NCI-H1105 treated with DMSO at 0.1 percent for 48 hours (cell line): Measurements from ENCODE around the gene ROPN1L.

Experiments
- DNase-seq: peaks from one replicate; lab custom pipeline; 2025; lab: John Stamatoyannopoulos, UW

Gene ROPN1L

DNA sequence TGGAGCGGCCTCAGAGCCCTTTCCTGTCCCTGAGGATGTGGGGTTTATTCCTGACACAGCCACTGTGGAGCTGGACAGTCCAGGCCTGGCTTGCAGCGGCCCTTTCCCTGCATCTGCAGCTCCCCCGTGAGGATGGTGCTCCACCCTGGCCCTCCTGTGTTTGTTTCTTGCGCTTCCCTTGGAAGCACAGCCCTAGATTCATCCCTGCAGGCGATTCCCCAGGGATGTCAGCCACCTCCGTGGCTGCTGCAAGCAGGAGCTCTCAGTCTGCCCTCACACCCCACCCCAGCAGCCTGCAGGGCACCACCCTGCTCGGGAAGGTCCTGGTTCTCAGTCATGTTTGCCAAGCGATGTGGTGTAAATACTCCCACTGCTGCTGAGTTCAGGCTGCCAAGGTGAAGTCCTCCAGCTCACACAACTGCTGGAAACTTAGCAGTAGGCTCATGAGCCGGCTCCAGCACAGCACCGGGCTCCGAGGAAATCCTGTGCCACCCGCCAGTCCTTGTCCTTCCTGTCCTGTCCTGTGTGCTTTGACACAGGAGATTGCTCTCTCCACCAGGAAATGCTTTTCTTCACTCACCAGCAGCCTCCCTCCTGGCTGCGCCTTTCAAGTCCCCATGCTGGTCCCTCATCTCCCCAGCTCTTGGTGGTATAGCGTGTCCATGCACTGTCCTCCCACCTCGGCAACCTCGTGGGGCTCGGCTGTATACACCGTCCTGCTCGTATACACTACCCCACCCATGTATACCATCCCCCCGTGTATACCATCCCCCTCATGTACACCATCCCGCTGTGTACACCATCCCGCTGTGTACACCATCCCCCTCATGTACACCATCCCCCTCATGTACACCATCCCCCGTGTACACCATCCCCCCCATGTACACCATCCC is 16.2 kb downstream of the ROPN1L start:
- no peak for DNase-seq

DNA sequence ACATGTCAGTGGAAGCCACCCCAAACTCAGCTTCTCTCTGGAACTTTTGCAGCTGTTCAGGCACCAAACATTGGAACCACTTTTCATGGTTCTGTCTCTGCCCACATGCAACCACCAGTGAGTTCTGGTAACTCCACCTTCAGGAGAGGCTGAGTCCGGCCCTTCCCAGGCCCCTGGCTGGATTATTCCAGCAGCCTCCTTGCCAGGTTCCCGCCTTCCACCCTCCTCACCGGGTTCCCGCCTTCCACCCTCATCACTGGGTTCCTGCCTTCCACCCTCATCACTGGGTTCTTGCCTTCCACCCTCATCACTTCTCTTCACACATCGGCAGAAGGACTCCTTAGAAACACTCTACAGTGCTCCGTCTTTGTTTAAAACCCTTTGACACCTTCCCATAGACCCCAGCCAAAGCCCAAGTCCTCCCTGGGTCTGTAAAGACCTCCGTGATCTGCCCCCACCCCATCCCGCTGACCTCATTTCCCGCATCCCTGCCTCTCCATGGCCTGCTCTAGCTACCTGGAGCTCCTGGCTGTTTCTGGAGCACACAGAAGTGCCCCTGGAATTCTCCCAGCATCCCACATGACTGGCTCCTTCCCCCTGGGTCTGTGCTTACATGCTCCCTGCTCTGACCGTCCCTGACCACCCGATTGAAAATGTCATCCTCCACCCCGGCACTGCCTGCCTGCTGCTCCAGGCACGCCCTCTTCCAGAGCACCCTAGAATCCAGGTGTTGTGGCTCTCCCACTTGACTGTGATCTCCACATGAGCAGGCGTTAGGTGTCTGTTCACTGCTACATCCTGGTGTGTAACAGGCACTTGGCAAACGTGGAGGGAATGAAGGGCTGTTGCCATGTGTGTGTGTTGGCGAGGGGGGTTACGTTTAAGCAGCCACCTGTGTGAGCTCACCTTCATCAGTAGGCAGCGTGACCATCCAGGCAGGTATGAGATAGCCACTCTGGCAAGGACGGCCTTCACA is 17.7 kb downstream of the ROPN1L start:
- DNase-seq = no peak

DNA sequence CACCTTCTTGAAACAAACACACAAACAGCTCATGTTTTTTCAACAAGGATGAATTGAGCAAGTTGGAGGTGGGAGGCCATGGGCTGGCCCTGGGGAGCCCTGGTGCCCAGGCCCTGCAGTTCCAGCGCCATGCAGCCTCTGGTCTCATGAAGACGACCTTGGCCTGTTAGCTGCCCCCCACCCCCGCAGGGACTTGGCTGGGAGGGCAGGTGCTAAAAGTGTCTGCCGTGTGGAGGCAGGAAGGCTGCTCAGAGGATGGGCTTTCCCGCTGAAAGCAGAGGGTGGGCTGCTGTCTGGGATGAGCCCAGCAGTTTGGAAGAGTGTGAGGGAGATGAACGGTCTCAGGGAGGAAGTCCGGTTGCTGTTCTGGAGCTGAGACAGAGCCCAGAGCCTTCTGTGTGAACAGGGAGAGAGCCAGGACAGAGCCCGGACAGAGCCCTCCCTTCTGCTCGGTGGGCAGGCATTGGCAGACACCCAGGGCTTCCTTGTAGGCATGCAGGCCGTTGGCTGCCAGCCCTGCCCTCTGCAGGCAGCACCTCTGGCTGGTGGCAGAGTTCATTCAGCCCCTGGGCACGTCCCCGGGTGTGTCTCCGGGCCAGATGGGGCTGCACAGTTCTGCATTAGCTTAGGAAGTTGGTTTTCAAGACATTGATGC is 18.7 kb downstream of the ROPN1L start:
- DNase-seq = no peak

DNA sequence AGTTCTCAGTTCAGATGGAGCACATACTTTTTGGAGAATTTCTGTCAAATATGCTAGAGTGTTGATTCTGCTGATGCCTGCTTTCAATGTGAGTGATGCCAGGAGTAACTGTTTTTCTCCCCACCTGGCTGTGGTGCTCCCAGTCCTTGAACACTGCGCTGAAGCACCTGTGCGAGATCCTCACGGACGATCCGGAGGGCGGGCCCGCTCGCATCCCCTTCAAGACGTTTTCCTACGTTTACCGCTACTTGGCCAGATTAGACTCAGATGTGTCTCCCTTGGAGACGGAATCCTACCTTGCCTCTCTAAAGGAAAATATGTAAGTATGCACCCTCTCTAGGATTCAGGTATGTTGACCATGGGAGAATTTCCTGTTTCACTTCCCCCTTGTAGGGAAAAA is 19.4 kb downstream of the ROPN1L start:
- DNase-seq = no peak

DNA sequence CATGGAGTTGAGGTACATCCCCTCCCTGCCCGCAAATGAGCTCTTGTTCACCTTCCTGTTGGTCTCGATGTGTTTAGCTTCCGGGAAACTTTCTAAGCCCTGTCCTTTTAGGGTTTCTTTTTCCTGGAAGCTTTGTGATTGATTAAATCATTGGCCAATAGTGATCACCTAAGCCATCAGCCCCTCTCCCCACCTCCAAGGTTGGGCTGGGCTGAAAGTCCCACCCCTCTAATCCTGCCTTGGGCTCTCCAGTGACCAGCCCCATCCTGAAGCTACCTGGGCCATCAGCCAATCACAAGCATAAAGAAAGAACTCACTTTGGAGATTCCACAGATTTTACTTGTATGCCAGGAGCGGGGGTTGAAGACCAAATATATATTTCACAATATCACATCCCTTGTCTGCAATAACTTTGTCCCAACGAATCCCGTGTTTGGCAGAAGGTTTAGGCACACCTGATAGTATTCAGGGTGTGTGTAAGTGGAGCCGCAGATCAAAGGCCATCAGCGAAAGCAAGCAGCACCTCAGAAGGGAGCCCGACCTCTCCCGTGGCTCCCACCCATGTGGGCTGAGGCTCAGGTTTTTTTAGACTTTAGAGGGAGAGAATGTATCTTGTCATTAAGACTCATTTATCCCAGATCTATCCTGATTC is 20.4 kb downstream of the ROPN1L start:
- DNase-seq = no peak

DNA sequence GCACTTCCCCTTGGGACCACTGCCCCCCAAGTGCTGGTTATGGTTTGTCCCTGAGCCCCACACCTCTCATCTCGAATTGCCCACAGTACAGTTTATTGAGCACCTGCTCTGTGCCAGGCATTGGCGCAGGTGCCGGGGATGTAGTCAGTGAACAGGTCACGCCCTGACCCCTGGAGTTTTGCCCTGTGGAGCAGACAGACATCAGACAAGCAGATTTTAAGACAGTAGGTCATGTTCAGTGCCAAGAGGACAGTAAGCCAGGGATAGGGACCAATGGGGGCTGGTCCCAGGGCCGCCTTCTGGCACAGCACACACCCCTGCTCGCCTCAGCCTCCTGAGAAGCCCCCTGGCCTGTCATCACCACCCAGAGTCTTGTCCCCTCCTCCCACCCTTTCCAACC is 21.9 kb downstream of the ROPN1L start:
- no peak for DNase-seq

DNA sequence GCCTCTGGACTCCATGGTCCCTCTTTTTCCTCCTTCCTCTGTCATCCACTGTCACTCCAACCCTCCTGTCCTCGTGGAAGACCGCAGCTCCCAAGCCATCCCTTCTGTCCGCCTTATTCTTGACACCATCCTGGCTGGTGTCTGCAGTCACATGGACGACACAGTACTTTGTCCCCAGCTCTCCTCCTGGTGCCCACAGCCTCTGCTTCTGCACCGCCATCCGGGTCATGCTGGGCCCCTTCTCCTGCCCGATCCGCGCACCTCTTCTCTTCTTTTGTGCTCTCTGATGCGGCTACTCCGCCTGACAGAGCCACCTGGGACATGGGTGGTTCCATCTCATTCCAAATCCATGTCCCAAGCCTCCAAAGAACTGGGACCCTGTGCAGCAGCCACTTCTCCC is 22.5 kb downstream of the ROPN1L start:
- DNase-seq = no peak

DNA sequence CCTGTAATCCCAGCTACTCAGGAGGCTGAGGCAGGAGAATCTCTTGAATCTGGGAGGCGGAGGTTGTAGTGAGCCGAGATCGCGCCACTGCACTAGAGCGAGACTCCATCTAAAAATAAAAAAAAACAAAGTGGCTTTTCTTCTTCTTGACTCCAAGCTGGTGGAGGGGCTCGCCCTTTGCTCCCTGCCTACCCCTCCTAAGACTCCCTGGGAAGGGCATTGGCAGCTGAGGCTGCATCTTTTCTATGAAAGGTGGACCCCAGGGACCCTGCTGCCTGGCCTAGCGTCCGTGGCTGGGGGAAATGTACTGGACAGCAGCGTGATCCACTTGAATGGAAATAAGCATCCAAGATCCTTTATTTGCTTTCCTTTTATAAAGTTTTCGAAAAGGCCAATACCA is 24.0 kb downstream of the ROPN1L start:
- no peak for DNase-seq

DNA sequence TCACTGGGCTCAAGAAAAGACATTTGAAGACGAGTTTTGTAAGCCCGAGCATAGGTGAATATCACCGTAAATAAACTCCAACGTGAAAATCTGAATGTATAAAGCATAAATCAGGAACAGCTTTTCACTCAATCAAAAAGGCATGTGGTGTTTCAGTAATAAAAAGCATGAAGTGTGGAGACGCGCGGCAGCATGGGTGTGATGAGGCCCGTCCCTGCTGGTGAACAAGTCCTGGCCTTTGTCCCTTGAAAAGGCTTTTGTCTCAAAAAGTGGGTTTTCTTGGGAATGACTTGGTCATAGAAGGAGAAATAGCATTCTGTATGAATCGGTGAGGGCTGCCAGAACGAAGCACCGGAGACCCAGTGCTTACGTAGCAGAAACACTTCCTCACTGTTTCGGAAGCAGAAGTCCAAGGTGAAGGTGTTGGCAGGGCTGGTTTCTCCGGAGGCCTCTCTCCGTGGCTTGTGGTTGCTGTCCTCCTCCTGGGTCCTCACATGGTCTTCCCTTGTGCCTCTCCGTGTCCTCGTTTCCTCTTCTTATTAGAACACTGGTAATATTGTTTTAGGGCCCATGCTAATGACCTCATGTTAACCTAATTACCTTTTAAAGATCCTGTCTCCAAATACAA is 24.9 kb downstream of the ROPN1L start:
- no peak for DNase-seq

DNA sequence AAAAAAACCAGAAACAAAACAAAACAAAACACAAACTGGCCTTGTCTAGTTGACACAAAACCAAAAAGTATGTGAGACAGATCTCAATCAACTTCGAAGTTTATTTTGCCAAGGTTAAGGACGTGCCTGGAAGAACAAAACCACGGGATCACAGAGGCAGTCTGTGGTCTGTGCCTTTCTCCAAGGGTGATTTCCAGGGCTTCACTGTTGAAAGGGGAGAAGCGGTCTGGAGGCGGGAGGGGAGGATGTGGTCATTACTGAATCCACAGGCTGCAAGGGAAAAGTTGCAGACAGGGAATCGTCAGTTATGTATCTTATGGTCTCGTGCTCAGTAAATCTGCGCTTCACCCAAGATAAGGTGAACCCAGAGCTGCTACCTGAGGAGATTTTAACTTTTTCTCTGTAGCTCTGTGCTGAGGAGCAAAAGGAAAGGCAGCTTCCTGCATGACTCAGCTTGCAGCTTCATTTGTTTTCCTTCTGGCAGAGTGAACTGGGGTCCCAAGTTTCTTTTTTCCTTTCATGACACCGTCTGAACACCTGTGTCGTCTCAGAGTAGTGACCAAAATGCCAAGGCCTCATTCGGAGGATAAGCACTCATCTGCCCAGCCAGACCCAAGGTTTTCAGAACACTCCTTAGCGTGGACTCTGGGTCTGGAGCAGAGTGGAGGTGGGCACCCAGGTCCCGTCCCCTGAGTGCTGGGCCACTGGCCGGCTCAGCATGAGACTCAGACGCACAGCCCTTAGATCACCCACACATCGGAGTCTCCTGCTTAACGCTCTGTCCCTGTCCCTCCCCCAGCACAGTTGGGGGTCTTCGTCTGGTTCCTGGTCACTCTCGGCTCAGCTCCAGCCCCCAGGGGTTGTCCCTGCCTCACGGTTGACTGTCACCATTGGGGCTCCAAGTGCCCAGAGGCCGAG is 25.9 kb downstream of the ROPN1L start:
- DNase-seq = no peak

DNA sequence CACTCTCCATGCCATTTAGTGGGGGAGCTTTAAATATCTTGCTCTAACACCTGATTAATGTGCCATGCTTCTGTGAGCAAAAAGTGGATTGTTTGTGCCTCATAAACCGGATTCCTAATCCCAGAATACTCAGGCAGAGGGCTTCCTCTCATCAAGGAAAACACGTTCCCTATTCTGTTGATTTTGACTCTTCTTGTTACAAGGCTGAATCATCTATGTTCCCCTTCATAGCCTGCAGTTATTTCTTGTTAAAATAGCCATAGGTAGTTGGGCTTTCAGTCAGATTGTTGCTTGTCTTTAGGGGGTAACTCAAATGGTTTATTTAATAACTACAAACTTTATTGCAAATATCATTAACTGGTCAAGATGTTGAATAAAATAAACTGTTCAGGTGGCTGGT is 26.6 kb downstream of the ROPN1L start:
- DNase-seq = no peak

DNA sequence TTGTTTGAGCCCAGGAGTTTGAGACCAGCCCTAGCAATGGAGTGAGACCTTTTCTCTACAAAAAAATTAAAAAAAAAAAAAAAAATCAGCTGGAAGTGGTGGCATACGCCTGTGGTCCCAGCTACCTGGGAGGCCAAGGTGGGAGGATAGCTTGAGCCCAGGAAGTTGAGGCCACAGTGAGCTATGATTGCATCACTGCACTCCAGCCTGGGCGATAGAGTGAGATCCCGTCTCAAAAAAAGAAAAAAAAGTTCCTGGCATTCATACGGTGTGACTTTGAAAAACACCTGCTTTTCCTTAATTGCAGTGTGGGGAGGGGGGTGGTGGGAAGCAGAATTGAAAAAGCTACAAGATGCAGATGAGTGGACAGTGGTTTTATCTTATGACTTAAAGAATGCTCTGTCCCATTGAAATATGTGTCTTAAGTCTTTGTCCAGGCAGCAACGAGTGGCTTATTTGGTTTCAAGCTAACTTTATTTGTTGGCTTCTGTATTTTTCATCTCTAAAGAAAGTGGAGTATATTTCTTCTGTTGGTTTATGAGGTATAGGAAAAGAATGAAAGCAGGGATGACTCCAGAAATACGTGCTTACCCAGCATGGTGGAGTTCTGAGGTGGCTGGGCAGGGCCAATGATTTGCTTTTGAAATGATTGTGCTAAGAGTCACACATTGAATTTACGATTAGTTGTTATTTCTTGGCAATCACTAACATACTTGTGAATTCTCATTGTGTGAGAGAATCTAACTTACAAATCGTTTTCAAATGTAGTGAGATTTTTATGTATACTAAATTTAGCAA is 27.8 kb downstream of the ROPN1L start:
- DNase-seq = no peak

DNA sequence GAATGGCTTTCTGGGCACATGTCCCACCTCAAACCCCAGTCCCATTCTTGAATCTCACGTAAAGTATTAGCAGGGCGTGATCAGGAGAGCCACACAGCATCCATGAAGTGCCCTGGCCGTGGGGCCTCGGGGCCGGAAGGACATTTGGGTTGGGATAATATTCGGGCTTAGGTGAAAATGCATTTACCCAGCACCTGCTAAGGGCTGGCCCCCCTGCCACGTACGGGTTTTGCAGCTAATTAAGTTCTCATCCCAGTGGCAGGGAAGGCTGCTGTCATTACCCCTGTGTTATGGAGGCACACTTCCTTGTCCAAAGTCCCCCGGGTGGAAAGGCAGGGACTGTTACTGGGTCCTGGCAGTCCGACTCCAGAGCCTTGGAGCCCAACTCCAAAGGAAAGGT is 29.0 kb downstream of the ROPN1L start:
- no peak for DNase-seq

DNA sequence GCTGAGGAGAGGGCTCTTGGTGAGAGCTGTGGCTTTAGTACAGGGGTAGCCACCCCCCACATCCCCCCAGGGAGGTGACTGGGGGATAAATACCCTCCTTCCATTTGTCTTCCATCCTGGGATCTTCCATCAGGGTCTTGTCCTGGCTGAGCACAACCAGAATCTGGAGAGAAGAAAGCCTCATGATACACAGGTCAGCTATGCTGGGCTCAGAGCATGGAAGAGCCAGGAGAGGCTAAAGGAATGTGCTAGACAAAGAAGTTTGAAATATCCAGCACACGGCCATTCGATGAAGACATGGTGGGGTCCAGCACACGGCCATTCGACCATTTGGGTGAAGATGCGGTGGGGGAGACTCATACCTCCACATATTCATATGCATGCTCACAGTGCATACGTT is 30.0 kb downstream of the ROPN1L start:
- no peak for DNase-seq

DNA sequence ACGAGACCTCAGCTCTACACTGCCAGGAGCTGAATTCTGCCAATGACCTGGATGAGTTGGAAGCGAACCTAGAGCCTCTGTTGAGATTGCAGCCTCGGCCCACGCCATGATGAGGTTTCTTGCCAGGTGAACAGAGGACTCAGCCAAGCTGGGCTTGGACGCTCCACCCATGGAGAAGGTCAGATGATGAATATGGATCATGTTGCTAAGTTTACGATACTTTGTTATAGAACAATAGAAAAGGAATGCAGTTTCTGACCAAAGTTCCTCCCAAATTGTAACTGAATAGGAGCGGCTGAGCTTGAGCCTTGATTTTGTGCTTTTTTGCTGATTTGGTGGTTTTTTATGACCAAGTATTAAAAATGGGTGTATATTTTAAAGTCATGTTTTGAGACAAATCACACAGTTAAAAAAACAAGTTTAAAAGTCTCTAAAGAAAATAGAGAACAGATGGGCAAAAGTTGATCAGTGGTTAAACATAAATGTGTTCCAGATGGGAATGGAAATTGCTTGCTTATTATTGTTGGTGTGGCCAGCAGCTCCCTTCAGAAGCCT is 32.9 kb downstream of the ROPN1L start:
- DNase-seq = no peak

DNA sequence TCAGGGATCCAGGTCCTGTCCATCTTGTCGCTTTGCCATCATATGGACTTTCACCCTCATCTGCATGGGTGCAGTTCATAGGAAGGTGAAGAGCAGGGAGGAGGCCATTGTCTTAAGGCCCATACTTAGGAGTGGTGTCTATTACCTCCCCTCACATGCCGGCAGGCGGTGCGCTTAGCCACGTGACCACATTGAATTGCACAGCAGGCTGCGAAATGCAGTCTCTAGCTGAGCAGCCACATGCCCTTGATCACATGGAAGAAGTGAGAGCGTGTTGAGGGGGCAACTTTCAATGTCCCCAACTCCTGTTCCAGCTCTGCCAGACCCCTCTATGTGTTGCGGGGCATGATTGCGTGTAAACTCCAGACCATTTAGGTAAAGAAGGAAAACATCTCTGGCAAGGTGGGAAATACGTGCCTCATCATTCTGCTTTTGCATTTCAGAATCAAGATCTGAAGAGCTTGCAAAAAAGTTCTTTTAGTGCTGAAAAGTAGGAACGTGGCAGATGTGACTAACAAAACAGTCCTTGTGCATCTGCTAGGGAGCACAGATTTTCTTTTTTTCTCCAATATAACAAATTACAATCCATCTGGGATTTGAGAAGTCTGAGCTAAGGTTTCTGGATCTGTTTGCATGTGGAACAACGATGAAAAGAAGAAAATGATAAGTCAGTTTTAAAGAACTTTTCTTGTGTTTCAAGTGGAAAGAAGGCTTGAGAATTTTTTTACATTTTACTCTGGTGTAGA is 34.4 kb downstream of the ROPN1L start:
- DNase-seq = no peak

DNA sequence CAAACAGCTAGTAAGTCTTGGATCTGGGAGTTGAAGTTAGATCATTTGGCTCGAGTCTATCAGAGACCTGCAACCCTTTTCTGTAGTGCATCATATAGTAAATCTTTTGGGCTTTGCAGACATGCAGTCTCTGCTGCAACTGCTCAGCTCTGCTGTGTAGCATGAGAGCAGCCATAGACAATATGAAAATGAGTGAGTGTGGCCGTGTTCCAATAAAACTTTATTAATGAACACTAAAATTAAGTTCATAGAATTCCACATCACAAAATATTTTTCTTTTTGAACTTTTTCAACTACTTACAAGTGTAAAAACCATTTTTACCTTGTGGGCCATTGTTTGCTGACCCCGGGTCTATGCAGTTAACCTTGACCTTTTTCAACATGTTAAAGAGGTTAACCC is 35.2 kb downstream of the ROPN1L start:
- no peak for DNase-seq

DNA sequence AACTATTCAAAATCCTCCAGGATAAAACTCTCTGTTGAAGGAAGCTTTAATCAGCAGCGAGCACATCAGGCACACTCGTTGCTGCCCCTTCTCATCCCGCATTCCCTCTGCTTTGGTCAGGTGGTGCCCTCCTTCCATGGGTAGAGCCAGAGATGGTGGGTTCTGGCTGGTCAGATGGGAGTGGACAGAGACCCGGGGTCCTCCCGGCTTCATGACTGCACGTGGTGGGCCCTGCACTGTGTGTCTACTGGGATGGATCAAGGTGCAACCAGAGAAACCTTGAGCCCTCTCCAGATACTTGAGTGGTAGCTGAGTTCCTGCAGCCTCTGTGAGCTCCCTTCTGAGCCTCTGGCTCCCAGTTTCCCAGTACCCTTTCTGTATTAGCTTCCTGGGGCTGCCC is 36.3 kb downstream of the ROPN1L start:
- no peak for DNase-seq

DNA sequence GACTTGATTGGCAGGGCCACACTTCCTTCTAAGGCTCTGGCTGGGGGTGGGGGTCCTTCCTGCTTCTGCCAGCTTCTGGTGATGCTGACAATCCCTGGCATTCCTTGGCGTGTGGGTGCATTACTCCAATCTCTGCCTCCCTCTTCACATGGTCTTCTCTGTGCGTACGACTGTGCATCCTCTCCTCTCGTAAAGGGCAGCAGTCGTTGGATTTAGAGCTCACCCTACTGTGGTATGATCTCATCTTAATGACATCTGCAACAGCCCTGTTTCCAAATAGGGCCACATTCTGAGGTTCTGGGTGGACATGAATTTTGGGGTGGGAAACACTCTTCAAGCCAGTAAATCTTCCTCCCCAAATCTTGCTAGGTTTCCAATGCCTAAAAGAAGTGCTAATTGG is 36.8 kb downstream of the ROPN1L start:
- DNase-seq = no peak
